Endothelial cell (in vitro differentiated cells): ENCODE results near the gene SYCE3. TPM values are rescaled to one million over a fixed set of nuclear protein-coding genes. Genes with fewer than 3 reads are reported as not detected.

Experiments
- DNase-seq: peaks from one replicate; pipeline ENCODE4 v3.0.0; 2021; ENCODE audit warnings: low spot score
- H3K27ac Mint-ChIP-seq: one replicate; pipeline ENCODE4 v1.8.0; 2021; ENCODE audit warnings: mixed read lengths, inconsistent platforms; ENCODE audit not compliant: unreplicated experiment
- H3K27me3 Mint-ChIP-seq: one replicate; pipeline ENCODE4 v1.8.0; 2021; ENCODE audit warnings: mild to moderate bottlenecking, moderate library complexity, mixed read lengths, inconsistent platforms; ENCODE audit not compliant: unreplicated experiment
- H3K36me3 Mint-ChIP-seq: one replicate; pipeline ENCODE4 v1.8.0; 2021; ENCODE audit warnings: mild to moderate bottlenecking, low read depth, mixed read lengths, inconsistent platforms; ENCODE audit not compliant: unreplicated experiment
- H3K4me1 Mint-ChIP-seq: one replicate; pipeline ENCODE4 v1.8.0; 2021; ENCODE audit warnings: mild to moderate bottlenecking, mixed read lengths, inconsistent platforms; ENCODE audit not compliant: unreplicated experiment
- H3K4me3 Mint-ChIP-seq: one replicate; pipeline ENCODE4 v1.8.0; 2021; ENCODE audit warnings: mild to moderate bottlenecking, mixed read lengths, inconsistent platforms; ENCODE audit not compliant: unreplicated experiment
- H3K9me3 Mint-ChIP-seq: one replicate; pipeline ENCODE4 v1.8.0; 2021; ENCODE audit warnings: mixed read lengths, inconsistent platforms; ENCODE audit not compliant: unreplicated experiment
- CTCF ChIP-seq: fragments of 200-600 bp; sonication (generic); IDR thresholded peaks from one replicate; pipeline ENCODE4 v1.5.0; 2021; ENCODE audit warnings: antibody characterized with exemption; ENCODE audit not compliant: unreplicated experiment
- total RNA-seq: library from RNA; stranded (reverse); fragmentation: NEBNext Ultra II Directional; extraction: Animal tissue kit (Norgen Biotek cat#: 25700); gene quantifications from one replicate; pipeline ENCODE4 v1.2.1, GENCODE V29; 2021; ENCODE audit not compliant: unreplicated experiment

The SYCE3 gene
- total RNA-seq, 1 donor from 2014 or later = not detected

- no peaks in the 10 kb centered on the region for H3K9me3 Mint-ChIP-seq
- no peak overlapping the region for H3K27ac Mint-ChIP-seq
- TF ChIP-seq CTCF = no peak
- no peak for DNase-seq
- peaks cover 12% of the 10 kb centered on the region for H3K27me3 Mint-ChIP-seq
- no peaks in the 10 kb centered on the region for H3K4me1 Mint-ChIP-seq
- H3K4me3 Mint-ChIP-seq = no peak overlapping the region
- H3K36me3 Mint-ChIP-seq = peaks cover 29% of the 10 kb centered on the region
These were observed 11.0 kb upstream of the SYCE3 start for GRCh38 chr22:50573491-50574382.

- Mint-ChIP-seq H3K4me3 (no peak overlapping the region), H3K27ac (no peak overlapping the region), H3K4me1 (no peaks in the 10 kb centered on the region), H3K27me3 (peaks cover 14% of the 10 kb centered on the region), H3K9me3 (no peaks in the 10 kb centered on the region), H3K36me3 (peaks cover 29% of the 10 kb centered on the region)
- DNase-seq = no peak
- no peak for TF ChIP-seq CTCF
These were observed 10.2 kb upstream of the SYCE3 start for GRCh38 chr22:50572965-50573364.

GRCh38 chr22:50571264-50572175 lies 8.8 kb upstream of the SYCE3 start:
- no peak for DNase-seq
- H3K4me1 Mint-ChIP-seq = no peaks in the 10 kb centered on the region
- peaks cover 16% of the 10 kb centered on the region for H3K27me3 Mint-ChIP-seq
- TF ChIP-seq CTCF = no peak
- no peaks in the 10 kb centered on the region for H3K9me3 Mint-ChIP-seq
- no peak overlapping the region for H3K27ac Mint-ChIP-seq
- H3K4me3 Mint-ChIP-seq = no peak overlapping the region
- peaks cover 32% of the 10 kb centered on the region for H3K36me3 Mint-ChIP-seq

- peaks cover 17% of the 10 kb centered on the region for H3K27me3 Mint-ChIP-seq
- H3K4me1 Mint-ChIP-seq = no peaks in the 10 kb centered on the region
- TF ChIP-seq CTCF = no peak
- H3K36me3 Mint-ChIP-seq = peaks cover 32% of the 10 kb centered on the region
- H3K4me3 Mint-ChIP-seq = peak overlapping the region; percentile 51
- no peak for DNase-seq
- H3K27ac Mint-ChIP-seq = no peak overlapping the region
- no peaks in the 10 kb centered on the region for H3K9me3 Mint-ChIP-seq
These were observed 8.1 kb upstream of the SYCE3 start for GRCh38 chr22:50570861-50571260.
